ENCODE data around the gene ALK. TPM values are rescaled to one million over a fixed set of nuclear protein-coding genes. Genes with fewer than 3 reads are reported as not detected.

ALK gene
- total and polyA plus RNA-seq, 2 experiments from 2014 or later: 0.35 TPM; not detected in 1

- Histone ChIP-seq H3F3A (replicated peaks; ENCODE audit: low read depth) (no peaks in the 10 kb centered on the region), H4K20me1 (replicated peaks; ENCODE audit: insufficient read depth) (no peaks in the 10 kb centered on the region), H3K27me3 (ENCODE audit: insufficient read depth) (no peaks in the 10 kb centered on the region), H3K4me3 (no peak overlapping the region), H3K79me2 (replicated peaks; ENCODE audit: insufficient read depth) (no peaks in the 10 kb centered on the region), H3K27ac (ENCODE audit: low read depth) (no peak overlapping the region), H3K4me1 (ENCODE audit: insufficient read depth) (peaks cover 4% of the 10 kb centered on the region; the same call in 1 of the 2 replicates), H3K9me2 (ENCODE audit: insufficient read depth) (no peaks in the 10 kb centered on the region), H2AFZ (0 out of 2 replicates have a peak overlapping the region, but pooled peaks have one; percentile 59), H3K4me2 (no peak overlapping the region), H3K36me3 (ENCODE audit: insufficient read depth) (no peaks in the 10 kb centered on the region)
- no peaks in the 10 kb centered on the region for H3K36me3 Mint-ChIP-seq (ENCODE audit: low read depth)
- no peaks in the 10 kb centered on the region for H3K27me3 Mint-ChIP-seq (ENCODE audit: insufficient read depth, low read depth, poor library complexity)
- ATAC-seq: no peak; the same call in 2 of the 3 replicates
- no peak for DNase-seq (ENCODE audit: low spot score)
- peaks cover 9% of the 10 kb centered on the region; the same call in 2 of the 3 replicates for H3K4me1 Mint-ChIP-seq
- TF ChIP-seq REST (IDR thresholded peaks at IDR 0.05; ENCODE audit: unreplicated experiment): no peak
- no peak for TF ChIP-seq JUNB (IDR thresholded peaks at IDR 0.05; ENCODE audit: unreplicated experiment)
- no peak for TF ChIP-seq ZNF462 (CRISPR knock-in tag; IDR thresholded peaks at IDR 0.05)
- TF ChIP-seq EZH2phosphoT487 (IDR thresholded peaks at IDR 0.05; ENCODE audit: unreplicated experiment): no peak
- no peak for TF ChIP-seq ZNF331 (CRISPR knock-in tag; IDR thresholded peaks at IDR 0.05; ENCODE audit: low read depth)
- TF ChIP-seq EZH2 (IDR thresholded peaks at IDR 0.05; ENCODE audit: low read depth, unreplicated experiment): no peak
- no peak for TF ChIP-seq CTCF (conservative IDR thresholded peaks at IDR 0.05; ENCODE audit: low read depth in 2 of 2)
- TF ChIP-seq ZNF114 (CRISPR knock-in tag; IDR thresholded peaks at IDR 0.05): no peak
- no peak for TF ChIP-seq CREB1 (CRISPR knock-in tag; IDR thresholded peaks at IDR 0.05; ENCODE audit: low read depth)
- TF ChIP-seq STAT1 (IDR thresholded peaks at IDR 0.05; ENCODE audit: unreplicated experiment): no peak
- no peak for TF ChIP-seq POLR2AphosphoS5 (IDR thresholded peaks at IDR 0.05; ENCODE audit: low read depth)
- no peak for TF ChIP-seq NANOG (IDR thresholded peaks at IDR 0.05; ENCODE audit: borderline replicate concordance)
- TF ChIP-seq, protein P1, sequence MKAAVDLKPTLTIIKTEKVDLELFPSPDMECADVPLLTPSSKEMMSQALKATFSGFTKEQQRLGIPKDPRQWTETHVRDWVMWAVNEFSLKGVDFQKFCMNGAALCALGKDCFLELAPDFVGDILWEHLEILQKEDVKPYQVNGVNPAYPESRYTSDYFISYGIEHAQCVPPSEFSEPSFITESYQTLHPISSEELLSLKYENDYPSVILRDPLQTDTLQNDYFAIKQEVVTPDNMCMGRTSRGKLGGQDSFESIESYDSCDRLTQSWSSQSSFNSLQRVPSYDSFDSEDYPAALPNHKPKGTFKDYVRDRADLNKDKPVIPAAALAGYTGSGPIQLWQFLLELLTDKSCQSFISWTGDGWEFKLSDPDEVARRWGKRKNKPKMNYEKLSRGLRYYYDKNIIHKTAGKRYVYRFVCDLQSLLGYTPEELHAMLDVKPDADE (IDR thresholded peaks at IDR 0.05): no peak
- no peaks in the 10 kb centered on the region for H3K9me3 Mint-ChIP-seq
- no peak overlapping the region for H3K4me3 Mint-ChIP-seq
- no peak overlapping the region for H3K27ac Mint-ChIP-seq
Measured at GRCh38 chr2:29213888-29214291, 707.5 kb downstream of the ALK start.
